HG03565 (cell line): ENCODE data around the gene ASB12.
"Not testable (repeated sequence)": the region's sequence is repeated elsewhere in the genome, so short reads cannot be mapped to it uniquely, and the experiment has no call there.

Experiments used
- ATAC-seq: cut with Tn5 transposase; IDR thresholded peaks from one replicate; pipeline ENCODE4 v1.9.1; 2021; ENCODE audit warnings: mild to moderate bottlenecking, moderate library complexity; ENCODE audit not compliant: unreplicated experiment

ASB12 gene, protein sequence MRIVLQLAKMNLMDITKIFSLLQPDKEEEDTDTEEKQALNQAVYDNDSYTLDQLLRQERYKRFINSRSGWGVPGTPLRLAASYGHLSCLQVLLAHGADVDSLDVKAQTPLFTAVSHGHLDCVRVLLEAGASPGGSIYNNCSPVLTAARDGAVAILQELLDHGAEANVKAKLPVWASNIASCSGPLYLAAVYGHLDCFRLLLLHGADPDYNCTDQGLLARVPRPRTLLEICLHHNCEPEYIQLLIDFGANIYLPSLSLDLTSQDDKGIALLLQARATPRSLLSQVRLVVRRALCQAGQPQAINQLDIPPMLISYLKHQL

DNA sequence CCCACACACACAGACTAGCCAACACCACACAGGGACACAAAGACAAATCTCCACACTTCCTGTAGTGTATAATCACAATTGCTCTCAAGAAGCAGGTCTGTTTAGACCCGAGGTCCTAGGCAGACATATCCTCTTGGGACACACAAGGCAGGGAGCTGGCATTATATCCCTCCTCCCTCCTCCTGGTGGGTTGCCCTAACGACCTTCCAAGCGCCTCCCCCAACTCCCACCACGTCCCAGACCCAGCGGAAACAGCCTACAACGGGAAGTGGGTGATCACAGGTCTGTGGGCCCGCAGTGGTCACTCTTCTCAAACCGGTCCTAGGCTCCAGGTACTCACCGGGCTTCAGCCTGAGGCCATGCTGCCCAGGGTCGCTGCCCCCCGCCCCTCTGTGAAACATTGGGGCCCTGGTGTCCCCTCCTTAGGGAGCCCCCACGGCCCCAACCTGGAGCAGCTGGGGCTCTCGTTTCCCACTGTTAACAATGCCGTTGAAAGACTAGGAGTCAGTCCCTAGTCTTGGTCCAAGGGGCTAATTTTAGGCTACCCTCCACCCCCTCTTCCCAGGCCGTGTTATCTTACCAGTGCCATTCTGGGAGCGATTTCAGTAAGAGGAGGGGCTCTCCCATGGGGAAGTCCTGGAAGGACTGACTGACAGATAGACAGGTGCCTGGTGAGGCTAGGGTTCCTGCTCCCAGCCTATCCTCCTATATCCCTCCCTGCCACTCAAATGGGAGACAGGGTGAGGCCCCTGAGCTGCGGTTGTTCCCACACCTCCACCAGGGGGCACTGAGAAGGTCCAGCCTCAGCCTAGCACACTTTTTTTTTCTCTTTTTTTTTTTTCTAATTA lies at the start of gene ASB12:
ASB12 (minus strand) TSS at position 485 of the 848 bp plus-strand sequence. CDS start 4,957 bp downstream, outside the sequence.
- ATAC-seq, result no peak

DNA sequence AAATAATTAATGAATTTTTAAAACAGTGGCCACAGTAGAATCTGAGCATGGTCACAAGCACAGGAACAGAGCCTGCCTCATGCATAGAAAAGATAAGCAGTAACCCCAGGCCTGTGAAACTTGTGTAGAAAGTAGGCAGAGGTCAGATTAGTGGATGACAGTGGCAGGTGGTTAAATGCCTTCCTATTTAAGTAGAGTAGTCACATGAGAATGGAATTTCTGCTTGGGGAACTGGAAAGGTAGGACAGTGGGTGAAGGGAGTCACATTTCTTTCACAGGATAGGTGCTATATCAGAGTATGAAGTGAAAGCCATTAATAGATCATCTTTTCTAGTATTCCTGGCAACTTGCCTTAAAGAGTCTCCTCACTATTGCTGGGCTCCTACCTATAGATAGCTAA lies 34.9 kb upstream of the ASB12 start:
- ATAC-seq, result no peak

DNA sequence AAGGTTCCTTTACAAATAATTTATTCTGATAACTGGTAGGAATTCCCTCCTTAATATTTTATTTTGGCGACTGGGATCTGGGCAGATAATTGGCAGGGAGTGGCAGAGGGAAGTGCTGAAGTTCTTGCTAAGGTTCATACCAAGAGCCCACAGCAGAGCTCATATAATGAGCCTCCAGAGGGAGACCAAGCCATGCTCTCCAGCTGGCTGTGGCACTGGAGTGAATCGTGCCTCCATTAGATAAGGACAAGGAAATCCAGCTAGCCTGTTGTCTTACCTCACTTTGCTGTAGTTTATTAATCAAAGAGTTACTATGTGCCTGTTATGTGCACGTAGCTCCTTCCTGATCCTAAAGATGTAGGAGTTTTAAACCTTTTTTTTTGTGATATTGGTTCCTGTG lies 1.3 kb downstream of the ASB12 start:
- ATAC-seq, result no peak

DNA sequence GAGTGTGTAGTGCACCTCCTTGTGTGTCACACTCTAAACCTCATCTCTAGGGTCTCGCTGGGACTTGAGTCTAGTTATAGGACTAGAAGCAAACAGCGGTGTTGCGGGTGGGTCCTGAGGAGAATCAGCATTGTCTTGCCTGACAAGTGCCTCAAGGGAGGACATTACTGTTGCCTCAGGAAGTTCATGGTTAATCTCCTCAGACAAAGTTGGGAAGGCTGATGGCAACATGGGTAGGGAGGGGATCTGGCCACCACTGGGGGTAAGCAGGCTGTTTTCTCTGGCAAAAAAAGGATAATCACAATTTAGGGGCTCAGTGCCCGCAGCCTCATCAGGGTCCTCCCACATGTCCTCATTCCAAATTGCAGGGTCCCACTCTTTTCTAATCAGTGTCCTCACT lies 12.4 kb downstream of the ASB12 start:
- ATAC-seq, result no peak

DNA sequence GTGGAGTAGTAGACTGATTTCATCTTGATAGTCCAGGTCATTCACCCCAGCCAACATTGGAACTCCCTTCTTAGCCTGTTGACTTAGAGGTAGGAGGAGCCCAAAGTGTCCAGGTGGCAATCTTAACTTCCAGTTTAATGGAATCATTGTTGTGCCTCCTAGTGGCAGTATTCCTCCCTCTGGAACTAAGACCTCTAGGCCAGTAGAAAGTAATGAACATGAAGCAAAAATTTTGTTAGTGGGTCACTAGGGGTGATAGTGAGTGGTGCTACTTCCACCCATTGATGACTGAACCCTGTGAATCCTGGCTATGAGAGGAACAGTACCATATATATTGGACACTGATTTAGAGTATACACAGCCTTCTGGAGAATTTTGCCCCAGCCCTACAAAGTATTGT lies 16.4 kb downstream of the ASB12 start:
- not testable (repeated sequence) for ATAC-seq

DNA sequence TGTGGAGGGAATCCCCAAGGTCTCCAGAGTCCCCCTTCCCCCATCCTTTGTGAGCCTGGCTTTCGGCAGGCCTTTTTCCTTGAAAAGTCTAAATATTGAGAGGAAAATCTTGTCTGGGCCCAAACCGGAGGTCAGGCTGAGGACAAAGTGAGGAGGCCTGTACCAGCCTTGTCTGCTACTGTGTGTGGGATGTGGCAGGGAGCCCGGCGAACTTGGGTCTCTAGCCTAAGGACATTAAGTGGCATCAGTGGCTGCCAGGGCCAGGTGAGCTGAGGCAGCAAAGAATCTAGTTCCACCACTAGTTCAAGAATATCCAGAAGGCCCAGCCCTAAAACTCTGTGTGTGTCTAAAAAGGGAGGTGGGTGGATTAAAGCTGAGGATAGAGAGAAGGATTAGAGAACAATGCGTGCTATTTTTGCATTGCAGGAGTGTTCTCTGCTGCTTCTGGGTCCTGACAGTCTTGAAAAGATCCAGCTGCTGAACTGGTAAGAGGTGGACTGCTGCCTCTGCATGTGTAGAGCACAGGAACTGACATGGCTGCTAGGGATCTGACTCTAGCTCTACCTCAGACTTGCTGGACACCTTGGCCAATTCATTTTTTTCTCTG lies 23.7 kb downstream of the ASB12 start:
- ATAC-seq, result no peak

DNA sequence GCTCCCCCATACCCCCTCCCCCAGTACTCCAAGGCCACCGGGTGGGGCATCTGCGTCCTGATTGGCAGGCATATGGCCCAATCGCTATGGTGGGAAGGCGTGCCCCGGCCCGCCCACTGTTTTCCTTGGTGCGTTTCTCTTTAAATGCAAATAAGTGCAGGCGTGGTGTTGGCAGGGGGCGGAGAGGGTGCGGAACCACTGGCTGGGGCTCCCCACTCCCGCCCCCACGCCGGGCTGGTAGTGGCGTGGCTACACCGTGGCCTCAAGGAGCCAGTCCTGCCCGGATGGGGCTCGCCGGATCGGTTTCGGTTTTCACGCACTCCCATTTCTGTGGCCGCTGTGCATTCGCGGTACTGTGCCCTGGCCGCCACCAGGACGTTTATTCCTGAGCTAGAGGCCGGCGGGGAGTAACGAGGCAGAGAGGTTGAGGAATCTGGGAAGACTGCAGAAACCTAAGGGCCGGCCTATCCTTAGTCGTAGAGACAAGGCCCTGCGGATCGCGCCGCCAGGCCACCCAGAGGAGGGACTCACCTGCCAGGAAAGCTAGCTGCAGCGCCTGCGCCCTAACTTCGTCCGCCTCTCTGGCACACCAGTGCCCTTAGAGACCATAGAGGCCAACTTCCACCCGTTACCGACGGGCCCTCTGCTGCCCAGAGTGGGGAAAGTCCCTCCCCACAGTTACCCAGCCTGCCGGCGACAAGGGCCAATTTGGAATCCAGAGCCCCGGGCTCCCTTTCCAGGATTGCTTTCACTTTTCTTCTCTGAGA lies 24.5 kb downstream of the ASB12 start:
- peak; percentile 92 for ATAC-seq

DNA sequence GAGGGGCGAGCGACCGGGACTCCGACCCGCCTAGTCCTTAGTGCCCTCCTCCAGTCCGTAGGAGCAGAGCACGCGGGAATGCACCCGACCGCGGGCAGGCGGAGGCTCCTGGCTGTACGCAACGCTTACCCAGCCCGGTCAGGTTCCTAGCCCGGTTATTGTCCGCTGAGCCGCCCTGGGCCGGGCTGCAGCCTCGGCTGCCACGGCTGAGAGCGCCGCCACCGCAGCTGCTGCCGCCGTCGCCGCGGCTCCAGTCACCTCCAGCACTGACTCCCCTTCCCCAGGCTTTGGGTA lies 25.0 kb downstream of the ASB12 start, which contains the start of gene AMER1:
AMER1 (minus strand) TSS at position 268 of the 294 bp plus-strand sequence. CDS start 12,422 bp downstream, outside the sequence.
- peak; percentile 22 for ATAC-seq

DNA sequence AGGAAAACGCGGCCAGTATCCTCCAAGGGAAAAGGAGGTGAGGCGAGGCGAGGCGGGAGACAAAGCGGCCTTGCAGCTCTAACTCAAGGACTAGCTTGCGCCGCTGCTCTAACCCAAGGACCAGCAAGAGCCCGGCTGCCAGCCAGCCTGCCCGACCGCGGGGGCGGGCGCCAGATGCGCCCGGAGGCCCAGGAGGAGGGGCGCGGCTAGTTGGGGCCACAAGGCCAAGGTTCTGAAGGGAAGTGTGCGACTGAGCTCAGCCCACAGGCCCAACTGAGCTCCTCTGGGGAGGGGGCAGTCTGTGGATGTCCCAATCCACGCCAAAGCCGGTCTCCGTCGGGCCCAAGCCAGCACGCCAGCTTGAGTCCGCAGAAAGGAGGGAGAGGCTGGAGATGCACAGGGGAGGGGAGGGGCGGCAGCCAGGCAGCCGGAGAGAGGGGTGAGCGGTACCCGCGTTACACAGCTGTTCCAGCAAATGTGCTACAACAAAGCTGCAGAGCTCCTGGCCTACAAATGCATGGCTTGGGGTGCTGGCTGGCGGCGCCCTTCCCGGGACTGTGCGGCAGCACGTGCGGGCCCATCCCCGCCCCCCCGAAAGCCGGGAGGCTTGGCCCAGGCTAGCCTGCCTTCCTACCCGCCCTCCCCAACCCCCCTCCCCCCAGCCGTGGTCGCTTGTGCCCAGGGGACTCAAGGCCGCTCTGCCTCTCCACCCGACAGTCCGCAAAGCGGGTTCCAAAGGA lies 25.5 kb downstream of the ASB12 start:
- no peak for ATAC-seq

DNA sequence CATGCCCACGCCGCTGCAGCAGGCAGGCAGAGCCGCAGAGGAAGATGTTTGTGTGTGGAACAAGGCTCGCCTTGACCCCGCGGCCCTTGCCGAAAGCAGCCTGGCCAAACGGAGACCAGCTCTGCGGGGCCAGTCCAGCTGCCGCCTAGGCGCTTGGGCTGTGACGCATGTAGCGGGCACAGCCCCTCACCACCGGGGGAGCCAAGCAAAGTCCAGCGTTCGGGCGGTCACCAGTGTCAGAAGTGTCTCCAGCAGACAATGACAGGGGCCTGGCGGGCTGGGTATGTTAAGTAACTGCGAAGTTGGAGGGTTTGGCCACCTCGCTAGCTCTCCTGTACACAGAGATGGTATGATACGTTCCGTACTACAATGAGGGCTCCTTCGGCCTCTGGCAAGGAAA lies 26.2 kb downstream of the ASB12 start:
- ATAC-seq, result no peak

DNA sequence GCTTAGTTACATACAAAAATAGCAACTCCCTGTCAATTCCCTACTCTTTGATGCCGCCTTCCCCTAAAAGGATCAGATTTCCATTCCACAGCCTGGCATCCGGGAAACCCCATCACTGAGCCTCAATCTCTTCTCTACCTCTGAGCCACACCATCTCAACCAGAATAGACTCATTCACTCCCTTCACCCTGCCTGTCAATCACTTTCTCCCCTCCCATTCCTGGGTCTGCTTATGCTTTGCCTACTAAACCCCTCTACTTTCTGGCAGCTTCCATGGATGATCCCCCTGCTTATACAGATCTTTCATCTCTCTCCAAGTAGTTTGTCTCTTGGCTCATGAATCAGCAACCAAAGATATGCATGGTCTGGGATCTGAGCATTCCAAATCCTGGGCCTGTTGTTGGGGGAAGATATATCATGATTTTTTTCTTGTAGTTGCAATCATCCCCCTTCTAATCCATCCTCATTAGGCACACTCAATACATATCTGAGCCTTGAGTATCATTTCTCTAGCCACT lies 27.5 kb downstream of the ASB12 start:
- ATAC-seq, result no peak

DNA sequence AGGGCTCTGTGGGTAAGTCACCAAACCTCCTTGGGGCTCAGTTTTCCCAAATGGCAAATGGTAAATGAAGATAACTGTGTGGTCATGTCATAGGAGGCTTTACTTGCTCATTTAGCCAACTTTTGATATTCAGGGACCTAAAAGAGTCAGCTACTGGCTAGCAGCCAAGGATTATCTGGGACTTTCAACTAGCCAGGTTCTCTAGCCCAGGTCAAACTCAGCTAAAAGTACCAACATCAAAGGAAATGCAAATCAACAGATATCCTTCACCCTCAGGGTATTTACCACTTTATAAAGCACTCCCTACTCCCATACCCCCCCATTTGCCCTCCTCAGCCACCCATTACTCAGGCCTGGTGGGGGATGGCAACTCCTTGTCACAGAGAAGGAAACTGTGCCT lies 32.4 kb downstream of the ASB12 start:
- no peak for ATAC-seq

DNA sequence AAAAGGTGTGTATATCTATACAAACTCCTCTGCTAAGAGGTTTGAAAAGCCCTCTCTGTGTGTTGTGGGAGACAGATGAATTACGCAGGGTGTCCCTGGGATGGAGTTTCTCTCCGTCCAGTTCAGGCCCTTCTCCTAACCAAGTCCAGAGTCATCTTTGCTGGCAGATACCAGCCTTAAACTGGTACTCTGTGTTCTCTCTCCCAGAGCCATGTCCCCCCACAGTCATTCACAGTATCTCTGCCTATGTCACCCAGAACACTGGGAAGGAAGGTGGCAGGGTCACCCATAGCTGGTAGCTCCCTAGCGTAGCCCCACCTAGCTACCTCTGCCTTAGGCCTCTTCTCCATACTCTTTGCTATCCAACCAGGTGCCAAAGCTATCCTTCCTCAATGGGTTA lies 33.8 kb downstream of the ASB12 start:
- no peak for ATAC-seq

DNA sequence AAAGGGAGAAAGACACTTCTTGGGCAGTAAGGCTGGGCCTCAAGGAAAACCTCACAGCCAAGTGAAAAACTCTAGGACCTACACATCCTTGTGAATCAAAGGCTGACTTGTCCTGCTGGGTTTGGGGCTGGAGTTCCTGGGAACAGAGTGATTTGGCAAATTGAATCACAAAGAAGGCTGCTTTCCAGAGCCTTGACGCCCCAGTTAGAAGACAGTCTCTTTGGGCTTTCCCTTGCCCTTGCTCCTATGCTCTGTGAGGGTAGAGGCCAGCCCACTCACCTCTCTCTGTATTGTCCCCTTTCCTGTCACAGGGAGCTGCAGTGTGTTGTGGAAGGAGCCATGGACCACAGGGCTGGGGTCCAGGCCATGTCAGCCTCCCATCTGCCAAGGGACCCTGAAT lies 34.5 kb downstream of the ASB12 start:
- ATAC-seq, result no peak

DNA sequence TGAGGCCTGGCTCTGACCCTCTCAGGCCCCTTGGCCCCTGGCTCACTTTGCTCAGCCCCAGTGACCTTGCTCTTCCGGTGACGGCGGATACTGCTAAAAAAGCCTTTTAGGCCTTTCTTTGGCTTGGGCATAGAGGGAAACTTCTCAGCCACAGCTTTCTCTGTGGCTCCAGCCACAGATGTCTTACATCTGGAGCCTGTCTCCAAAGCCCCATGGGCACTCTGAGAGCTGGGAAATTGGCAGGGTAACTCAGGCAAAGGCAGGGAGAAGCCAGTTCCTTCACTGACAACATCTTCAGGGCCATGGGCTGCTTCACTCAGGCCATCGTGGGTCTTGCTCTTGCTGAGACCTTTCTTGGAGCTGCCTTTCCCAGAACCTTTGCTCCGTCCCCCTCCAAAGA lies 37.7 kb downstream of the ASB12 start:
- no peak for ATAC-seq

DNA sequence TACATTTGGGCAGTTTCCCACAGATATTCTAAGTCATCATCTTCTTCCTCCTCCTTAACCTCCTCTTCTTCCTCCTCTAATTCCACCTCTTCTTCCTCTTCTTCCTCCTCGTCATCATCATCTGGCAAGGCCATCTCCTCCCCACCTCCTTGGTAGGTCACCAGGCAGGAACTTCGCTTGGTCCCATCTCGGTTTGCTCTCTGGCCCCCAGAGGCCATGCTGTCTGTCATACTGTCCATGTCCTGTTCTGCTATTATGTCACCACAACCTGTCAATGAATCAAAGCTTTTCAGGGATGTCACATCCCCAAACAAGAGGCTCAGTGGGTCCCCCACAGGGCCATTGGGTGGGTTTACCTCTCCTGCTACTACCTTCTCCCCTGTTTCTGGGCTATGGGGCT lies 38.4 kb downstream of the ASB12 start:
- no peak for ATAC-seq

DNA sequence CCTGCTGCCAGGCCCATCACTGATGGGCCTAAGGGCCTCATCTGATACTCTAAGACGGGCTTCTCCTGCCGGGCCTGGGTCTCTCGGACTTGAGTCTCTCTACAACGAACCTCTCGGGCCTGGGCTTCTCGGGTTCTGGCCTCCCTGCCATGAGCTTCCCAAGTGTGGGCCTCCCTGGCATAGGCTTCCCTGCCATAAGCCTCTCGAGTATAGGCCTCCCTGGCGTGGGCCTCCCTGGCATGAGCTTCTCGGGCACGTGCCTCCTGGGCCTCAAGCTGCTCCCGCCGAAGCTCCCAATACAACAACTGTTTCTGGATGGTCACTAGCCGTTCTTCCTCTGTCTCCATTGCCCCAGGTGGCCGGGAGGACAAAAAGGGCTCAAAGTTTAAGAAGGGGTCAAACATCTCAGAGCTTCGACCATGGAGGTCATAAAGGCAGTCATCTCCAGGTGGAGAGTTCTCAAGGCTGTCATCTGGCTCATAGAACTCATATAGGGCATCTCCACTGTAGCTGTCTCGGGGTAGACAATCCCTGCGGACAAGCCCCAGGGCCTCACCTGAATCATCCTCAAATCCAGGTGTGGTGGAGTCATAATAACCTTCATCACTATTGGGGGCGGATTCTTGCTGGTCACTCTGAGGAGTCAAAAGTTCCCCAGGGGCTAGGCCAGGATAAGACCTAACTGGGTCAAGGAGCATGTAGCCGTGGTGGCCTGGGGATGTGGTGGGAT lies 39.0 kb downstream of the ASB12 start:
- no peak for ATAC-seq

DNA sequence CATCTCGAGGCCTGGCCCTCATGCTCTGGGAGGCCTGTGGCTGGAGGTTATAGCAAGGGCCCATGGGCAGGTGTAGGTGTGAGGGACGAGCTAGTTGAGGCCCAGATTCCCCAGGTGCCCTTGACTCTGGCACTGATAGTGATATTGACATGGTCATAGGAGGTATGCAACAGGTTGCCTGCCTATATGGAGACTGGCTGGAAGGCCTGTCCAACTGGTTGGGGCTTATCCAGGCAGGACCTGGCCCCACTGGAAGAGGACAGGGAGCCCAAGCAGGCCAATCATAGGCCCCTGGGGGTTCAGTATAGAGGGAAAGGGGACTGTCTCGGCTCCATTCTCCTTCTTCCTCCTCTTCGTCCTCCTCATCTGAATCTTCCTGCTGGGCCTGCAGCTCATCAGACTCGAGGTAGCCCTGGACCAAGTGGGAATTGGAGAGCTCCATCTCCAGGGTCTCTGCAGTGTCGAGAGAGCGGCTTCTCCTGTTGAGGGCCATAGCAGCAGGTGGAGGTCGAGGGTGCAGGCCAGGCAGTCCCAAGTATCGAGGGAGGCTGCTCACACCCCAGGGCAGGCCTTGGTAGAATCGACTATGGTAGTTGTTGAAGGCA lies 40.2 kb downstream of the ASB12 start:
- no peak for ATAC-seq

DNA sequence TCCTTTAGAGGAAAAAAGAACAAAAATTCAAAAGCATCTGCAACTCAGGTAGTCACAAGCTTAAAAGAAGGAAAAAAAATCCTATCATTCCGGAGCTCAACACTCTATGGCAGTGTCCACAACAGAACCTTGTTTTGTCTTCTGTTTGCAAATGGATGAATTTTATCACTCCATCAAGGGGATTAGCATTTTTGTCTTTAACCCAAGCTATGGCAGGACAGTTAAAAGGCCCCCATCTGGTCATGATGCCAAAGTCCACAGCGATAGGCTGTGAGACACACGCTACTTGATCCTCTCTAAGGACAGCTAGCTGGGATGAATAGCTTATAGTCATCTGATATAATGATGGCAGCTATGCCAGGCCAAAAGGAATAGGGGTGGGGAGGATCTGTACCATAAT lies 41.5 kb downstream of the ASB12 start:
- no peak for ATAC-seq
